GM21717 (cell line): ENCODE results near the gene GJB4.
"Not testable (repeated sequence)": the region's sequence is repeated elsewhere in the genome, so short reads cannot be mapped to it uniquely, and the experiment has no call there.

Experiments used
- ATAC-seq: cut with Tn5 transposase; IDR thresholded peaks from one replicate; pipeline ENCODE4 v1.9.1; 2021; ENCODE audit warnings: mild to moderate bottlenecking, moderate library complexity; ENCODE audit not compliant: unreplicated experiment

GJB4 gene

GRCh38 chr1:34759503-34760357 lies at the start of gene GJB4:
TSS of gene GJB4 (plus strand) at chr1:34759740. CDS start at chr1:34761255, 1,515 bp downstream.
- ATAC-seq, result no peak

GRCh38 chr1:34710812-34711211 lies 48.7 kb upstream of the GJB4 start:
- ATAC-seq, result no peak

GRCh38 chr1:34711485-34711884 lies 48.1 kb upstream of the GJB4 start:
- ATAC-seq, result no peak

- no peak for ATAC-seq
Measured at GRCh38 chr1:34712007-34712688, 47.4 kb upstream of the GJB4 start.

- no peak for ATAC-seq
Measured at GRCh38 chr1:34713443-34713842, 46.1 kb upstream of the GJB4 start.

GRCh38 chr1:34714386-34714785 lies 45.2 kb upstream of the GJB4 start:
- ATAC-seq, result no peak

GRCh38 chr1:34715139-34715538 lies 44.4 kb upstream of the GJB4 start:
- ATAC-seq, result no peak

- no peak for ATAC-seq
Measured at GRCh38 chr1:34721241-34721640, 38.3 kb upstream of the GJB4 start.

GRCh38 chr1:34721646-34722355 lies 37.7 kb upstream of the GJB4 start:
- ATAC-seq, result no peak

GRCh38 chr1:34726861-34727260 lies 32.7 kb upstream of the GJB4 start:
- no peak for ATAC-seq

- ATAC-seq, result no peak
Measured at GRCh38 chr1:34730485-34730884, 29.1 kb upstream of the GJB4 start.

GRCh38 chr1:34732831-34733230 lies 26.7 kb upstream of the GJB4 start:
- not testable (repeated sequence) for ATAC-seq

GRCh38 chr1:34736692-34737091 lies 22.8 kb upstream of the GJB4 start:
- ATAC-seq, result no peak

GRCh38 chr1:34737236-34737635 lies 22.3 kb upstream of the GJB4 start:
- not testable (repeated sequence) for ATAC-seq

GRCh38 chr1:34739613-34740012 lies 19.9 kb upstream of the GJB4 start:
- ATAC-seq, result no peak

- no peak for ATAC-seq
Measured at GRCh38 chr1:34740161-34740868, 19.2 kb upstream of the GJB4 start.

- peak; percentile 64 for ATAC-seq
Measured at GRCh38 chr1:34742667-34743270, 16.8 kb upstream of the GJB4 start.

GRCh38 chr1:34743775-34744174 lies 15.8 kb upstream of the GJB4 start:
- no peak for ATAC-seq

GRCh38 chr1:34744851-34745250 lies 14.7 kb upstream of the GJB4 start:
- no peak for ATAC-seq

GRCh38 chr1:34745666-34746065 lies 13.9 kb upstream of the GJB4 start:
- ATAC-seq, result no peak

- ATAC-seq, result no peak
Measured at GRCh38 chr1:34746101-34746500, 13.4 kb upstream of the GJB4 start.
